HG03558 (cell line): ENCODE results near the gene SYNE2.
"Not testable (repeated sequence)": the region's sequence is repeated elsewhere in the genome, so short reads cannot be mapped to it uniquely, and the experiment has no call there.

Source experiments
- ATAC-seq: cut with Tn5 transposase; IDR thresholded peaks from one replicate; pipeline ENCODE4 v1.9.1; 2021; ENCODE audit warnings: moderate number of reproducible peaks; ENCODE audit not compliant: unreplicated experiment; ENCODE audit errors: extremely low read depth

SYNE2 gene

GRCh38 chr14:63867933-63868921, 15.4 kb downstream of the SYNE2 start:
- no peak for ATAC-seq

GRCh38 chr14:63869940-63870752, 17.3 kb downstream of the SYNE2 start:
- peak; percentile 36 for ATAC-seq

GRCh38 chr14:63870753-63871037, 17.9 kb downstream of the SYNE2 start:
- not testable (repeated sequence) for ATAC-seq

- ATAC-seq, result no peak
Measured at GRCh38 chr14:63874223-63874622, 21.4 kb downstream of the SYNE2 start.

GRCh38 chr14:63875311-63875710, 22.5 kb downstream of the SYNE2 start:
- ATAC-seq, result no peak

DNA sequence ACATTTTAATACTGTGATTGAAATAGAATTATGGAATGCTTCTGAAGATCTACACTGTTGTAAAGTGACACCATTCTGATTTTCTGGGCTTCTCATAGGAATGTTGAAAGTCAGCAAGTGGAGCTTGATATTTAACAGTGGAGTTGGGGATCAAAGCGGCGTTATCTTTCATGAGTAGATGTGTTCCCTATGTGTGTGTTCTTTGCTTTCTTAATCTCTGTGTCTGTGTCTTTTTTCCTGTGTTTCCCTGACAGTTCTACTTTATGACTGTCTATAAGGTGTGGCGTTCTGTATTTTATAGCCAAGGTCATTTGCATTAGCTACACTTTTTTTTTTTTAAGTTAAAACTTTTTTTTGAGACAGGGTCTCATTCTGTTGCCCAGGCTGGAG, 24.7 kb downstream of the SYNE2 start:
- no peak for ATAC-seq

DNA sequence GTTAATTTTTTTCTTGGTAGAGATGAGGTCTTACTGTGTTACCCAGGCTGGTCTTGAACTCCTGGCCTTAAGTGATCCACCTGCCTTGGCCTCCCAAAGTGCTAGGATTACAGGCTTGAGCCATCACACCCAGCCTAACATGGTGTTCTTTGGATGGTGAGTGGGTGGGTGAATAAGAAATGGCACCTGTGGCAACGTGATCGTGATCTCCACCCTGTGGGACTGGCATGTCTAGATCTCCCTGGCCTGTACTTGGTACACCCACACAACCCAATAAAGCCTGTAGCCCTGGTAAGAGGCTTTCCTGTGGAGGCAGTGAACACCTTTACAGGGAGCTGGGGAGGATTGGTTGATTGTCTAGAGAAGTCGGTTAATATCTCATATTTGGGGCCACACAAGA, 25.2 kb downstream of the SYNE2 start:
- ATAC-seq, result no peak

DNA sequence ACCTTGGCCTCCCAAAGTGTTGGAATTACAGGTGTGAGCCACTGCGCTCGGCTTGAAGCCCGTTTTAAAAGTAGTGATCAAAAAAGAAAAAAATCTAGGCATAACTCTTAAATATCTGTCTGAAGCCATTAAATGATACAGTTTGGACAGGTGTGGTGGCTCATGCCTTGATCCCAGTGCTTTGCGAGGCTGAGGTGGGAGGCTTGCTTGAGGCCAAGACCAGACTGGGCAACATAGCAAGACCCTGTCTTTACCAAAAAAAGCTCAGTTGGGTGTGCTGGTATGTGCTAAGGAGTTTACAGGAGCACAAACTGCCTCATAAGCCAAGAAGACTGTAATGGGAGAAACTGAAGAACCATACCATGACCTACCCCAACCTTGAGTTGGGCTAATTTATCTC, 26.0 kb downstream of the SYNE2 start:
- ATAC-seq, result no peak

DNA sequence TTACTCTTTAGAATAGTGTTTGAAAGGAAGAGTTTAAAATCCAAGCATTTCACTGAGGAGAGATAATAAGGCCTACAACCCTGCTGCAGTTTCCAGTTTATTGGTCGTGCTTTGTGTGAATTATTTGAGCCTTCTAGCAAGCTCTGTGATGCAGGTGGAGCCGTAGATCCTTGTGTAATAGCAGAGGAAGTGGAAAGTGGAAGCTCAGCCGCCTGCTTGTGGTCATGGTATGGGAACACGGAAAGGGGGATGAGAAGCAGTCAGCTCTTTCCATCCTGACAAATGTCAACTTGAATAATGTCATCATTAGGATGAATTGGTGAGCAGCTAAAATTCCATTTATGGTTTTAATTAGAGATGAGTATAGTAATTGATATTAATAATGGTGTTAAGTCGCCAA, 29.1 kb downstream of the SYNE2 start:
- ATAC-seq, result no peak

DNA sequence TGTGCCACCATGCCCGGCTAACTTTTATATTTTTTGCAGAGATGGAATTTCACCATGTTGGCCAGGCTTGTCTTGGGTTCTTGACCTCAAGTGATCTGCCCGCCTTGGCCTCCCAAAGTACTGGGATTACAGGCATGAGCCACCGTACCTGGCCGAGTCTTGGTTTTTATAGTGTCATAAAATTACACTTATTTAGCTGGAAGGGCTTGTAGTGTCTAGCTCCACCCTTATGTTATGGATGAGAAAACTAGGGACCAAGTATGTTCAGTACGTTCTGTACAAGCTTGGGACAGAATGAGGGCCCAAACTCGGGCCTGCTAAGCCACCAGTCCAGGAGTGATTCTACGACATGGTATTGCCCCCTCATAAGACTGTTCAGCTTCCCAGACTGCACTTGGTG, 35.1 kb downstream of the SYNE2 start:
- no peak for ATAC-seq

DNA sequence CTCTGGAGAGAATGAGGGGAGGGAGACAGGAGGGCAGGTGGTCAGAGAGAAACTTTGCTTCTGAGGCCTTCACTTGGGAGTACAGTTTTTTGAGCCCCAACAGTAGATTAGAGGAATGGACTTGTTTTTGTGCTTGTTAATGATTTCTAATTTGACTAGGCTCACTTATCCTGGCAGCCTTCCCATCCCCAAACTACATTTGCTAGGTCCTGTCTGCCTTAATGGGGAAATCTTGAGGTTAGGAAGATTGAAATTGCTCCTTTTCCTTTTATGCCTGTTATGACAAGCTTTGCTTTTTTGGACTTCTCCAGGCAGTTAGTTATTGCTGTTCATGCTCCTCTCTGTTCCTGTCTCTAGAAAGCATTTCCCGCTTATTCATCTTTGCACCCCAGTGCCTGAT, 37.7 kb downstream of the SYNE2 start:
- no peak for ATAC-seq

DNA sequence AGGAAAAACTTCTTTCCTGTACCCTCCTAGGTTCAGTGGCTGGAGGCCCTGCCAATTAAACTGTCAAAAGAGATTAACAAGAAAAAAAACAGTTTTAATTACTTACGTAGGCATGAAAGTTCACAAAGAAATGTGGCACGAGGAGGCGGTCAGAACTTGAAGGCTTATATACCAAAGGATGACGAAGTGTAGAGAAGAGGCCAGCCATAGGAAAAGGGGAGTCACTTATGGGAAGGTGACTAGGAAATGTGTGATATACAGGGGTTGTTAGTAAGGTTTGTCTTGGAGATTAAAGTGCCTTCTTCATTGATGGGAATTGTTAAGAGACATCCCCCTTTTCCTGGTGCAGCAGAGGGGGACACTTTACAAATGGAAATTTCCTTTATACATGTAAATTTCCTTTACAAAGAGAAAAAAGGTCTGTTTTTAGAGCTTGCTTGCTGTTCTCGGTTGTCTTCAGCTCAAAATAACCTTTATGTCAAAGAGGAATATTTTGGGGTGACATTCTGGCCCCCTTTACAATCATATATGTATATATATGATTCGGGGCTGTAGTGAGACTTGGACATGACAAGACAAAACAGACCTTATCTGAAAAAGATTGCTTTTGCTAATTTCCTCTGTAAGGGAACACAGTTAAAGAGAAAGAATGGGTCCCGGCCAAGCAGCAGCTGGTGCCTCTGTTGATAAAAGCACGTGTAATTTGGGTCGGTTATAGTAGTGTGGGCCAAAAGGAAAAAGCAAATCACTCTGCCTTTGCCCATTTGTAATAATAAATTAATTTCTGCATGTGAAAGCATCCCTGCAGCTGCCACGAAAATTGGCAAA, 38.6 kb downstream of the SYNE2 start:
- ATAC-seq, result no peak

DNA sequence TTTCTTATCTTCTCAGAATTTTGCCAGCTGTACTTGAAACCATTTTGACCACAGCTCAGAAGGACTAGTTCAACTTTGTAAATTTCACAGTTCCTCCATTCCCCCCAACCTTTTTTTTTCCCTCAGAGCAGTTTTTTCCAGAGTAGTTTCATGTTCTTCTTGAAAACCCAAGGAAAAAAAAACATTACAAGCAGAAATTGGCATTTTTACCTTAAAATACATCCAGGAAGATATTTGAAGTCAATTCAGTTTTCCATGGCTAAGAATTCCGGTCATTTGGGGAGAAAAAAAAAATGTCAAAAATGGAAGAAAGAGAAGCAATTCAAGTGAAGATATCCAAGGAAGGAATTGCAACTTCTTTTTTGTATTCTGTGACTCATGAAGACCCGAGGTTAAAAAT, 39.5 kb downstream of the SYNE2 start:
- no peak for ATAC-seq

- ATAC-seq, result no peak
Measured at GRCh38 chr14:63893701-63894458, 41.1 kb downstream of the SYNE2 start.

GRCh38 chr14:63895510-63895909, 42.7 kb downstream of the SYNE2 start:
- ATAC-seq, result no peak

DNA sequence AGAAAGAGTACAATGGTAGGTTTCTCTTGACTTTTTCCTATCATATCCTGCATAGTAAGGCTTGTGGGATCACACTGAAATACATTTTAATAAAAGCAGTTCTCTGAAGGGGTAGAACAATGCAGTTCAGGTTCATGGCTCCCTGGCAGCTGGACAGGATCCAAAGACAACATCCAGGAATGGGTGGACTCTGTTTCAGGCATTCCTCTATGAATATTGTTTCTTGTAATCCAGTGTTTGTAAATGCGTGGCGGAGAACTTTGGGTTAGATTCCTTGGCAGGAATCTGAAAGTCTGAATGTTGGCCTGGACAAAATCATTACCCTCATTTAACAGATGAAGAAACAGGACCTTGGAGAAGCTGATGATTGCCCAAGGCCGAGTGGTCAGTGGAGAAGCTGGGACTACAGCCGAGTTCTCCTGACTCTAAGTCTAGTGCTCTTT, 43.5 kb downstream of the SYNE2 start:
- ATAC-seq, result no peak

- ATAC-seq, result no peak
Measured at GRCh38 chr14:63897721-63898163, 44.9 kb downstream of the SYNE2 start.

DNA sequence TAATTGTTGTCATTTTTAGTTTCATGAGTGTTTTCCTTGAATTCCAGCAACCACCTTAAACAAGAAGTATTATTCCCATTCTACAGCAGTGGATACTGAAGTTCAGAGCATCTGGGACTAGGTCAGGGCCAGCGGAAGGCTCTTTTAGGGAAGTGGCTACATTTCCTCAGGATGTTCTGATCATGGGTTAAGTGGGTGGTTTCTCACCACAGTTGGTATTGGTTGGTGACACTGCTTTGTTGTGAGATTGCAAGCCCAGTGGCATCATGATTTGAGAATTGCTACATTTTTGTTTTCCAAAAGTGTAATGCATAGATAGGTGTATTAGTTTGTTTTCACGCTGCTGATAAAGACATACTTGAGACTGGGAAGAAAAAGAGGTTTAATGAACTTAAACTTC, 47.1 kb downstream of the SYNE2 start:
- ATAC-seq, result no peak

DNA sequence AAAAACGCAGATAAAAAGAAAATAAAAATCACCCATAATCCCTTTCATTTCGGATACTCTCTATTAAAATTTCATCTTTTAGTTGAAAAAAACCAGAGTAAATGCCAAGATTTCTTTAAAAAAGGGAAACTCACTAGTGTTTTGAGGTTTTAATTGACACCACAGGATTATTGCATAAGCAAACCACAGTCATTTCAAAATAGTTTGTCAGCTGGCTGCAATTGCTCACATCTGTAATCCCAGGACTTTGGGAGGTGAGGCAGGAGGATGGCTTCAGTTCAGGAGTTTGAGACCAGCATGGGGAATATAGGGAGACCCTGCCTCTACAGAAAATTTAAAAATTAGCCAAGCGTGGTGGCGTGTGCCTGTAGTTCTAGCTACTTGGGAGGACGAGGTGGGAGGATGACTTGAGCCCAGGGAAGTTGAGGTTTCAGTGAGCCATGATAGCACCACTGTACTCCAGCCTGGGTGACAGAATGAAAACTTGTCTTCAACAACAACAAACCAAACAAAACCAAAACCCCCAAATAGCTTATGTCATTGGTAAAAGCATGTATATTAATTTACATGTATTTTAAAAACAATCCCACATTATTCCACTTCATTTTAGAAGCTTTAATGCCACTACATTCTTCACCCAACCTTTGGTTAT, 48.8 kb downstream of the SYNE2 start:
- no peak for ATAC-seq
